Medulla oblongata (tissue), 1 donor: Measurements from ENCODE around the gene RASEF.

Source experiments
- DNase-seq: peaks from one replicate; pipeline ENCODE4 v3.0.0-alpha.2; 2015; ENCODE audit errors: extremely low spot score

Gene RASEF

DNA sequence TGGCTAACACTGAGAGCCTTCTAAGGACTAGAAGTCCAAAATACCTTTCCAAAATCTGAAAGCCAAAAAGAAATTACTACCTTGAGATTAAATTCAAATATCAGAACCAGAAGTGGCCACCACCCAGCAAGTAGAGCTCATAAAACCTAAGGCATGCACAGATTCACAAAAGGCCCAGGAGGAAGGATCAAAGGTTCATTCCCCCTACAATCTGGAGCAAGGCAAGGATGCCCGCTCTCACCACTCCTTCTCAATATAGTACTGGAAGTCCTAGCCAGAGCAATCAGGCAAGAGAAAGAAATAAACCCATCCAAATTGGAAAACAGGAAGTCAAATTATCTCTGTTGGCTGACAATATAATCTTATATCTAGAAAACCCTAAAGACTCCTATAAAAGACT, 6.0 kb downstream of the RASEF start:
- no peak for DNase-seq

DNA sequence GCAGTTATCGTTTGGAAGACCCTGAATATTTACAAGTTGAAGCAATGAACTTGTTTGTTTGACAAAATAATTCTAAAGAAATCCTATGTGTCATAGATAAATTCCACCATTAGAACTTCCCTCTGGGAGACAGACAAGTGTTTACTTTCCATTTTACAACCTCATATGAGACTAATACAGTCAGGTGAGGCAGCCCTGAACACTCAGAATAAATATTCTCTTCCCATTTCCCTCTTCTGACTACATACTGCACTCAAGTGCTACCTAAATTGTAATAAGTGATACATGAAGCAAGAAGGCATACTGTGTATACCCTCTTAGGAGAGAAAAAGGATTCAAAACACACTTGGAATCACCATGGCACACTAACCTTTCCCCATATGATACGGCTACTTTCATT, 6.8 kb downstream of the RASEF start:
- no peak for DNase-seq

DNA sequence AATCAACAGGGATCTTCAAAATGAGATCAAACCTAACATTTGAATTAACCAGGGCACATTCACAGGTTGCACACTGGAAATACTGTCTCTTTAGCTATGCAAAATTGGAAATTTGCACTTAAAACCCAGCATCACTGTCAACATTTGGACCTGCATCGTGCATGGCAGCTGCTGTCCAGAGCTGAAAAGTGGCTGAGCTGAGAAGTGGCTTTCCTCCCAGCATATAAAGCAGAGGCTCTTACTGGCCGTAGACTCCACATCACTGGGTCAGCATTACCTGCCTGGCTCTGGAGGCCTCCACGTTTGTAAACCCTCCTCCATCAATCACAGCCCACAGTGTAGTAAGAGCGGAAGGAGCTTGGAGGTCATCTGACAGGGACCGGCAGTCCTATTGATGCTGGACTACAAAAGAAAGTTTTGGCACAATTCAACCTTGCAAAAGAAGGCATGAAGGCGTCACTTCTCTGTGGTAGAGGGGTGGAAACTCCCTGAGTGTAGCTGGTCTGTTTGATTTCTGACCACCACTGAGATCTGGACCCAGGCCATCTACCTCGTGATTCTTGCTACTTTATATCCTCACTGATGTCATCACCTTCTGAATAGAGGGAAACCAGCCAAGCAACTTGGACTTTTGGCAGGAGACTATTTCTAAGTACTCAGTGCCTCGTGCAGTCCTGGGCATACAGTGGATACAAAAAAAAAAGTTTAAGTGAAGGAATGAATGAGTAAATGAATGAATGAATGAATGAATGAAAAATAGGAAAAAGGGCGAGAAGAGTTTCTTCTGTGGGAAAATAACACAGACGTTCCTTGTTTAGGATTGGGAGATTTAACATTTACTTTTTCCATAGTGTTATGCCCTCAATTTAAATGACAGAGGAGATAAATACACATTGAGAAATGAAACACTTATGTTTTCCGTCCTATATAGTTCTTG, 14.8 kb downstream of the RASEF start:
- peak; percentile 25 for DNase-seq

DNA sequence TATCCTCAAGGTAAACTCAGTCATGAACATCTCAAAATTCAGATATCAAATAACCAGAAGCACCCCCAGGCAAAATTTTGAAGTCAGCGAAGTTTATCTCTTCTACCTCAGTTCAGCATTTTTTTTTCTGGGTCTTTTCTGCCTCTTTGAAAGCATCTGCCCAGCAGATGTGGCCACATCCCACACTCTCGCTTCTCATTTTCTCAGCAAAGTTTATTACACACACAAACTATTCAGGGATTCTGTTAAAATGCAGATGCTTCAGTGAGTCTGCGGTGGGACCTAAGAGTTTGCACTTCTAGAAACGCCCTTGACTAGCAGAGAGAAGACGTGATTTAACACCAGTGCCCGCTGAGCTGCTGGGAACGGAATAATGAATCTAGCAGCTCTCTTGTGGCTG, 19.3 kb downstream of the RASEF start:
- no peak for DNase-seq

DNA sequence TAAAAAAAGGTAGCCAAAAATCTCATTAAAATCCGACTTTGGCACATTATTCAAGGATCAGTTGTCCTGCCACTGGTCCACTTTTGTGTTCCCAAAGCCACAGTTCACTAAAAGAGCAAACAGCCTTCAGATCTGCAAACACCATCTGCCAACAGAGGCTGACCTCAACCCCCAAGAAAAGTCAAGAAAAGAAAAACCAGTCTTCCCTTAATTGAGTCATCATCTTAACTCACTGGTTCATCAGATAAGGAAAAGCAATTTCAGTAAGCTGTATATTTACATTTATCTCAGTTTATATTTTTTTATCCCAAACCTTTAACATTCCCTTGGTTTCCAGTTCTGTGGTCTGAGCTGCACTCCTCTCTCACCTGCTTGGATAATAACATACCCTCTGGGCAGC, 21.2 kb downstream of the RASEF start:
- no peak for DNase-seq

DNA sequence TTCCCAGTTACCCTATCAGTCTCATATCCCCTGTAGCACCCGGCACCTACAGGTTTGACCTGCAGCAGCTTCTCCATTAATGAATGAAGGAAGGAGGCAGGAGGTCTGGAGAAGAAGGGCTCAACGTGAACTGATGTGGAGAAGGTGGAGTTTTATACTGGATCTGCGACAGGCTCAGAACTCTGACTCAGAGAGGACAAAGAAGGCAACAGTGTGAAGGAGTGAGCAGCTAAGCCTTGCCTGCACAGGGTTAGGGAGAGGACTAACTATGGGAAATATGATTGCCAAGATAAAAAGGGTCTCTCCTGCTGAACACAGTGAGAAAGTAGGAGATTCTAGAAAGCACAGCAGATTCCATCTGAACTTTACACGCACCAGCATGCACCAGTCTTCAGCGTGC, 23.6 kb downstream of the RASEF start:
- no peak for DNase-seq

DNA sequence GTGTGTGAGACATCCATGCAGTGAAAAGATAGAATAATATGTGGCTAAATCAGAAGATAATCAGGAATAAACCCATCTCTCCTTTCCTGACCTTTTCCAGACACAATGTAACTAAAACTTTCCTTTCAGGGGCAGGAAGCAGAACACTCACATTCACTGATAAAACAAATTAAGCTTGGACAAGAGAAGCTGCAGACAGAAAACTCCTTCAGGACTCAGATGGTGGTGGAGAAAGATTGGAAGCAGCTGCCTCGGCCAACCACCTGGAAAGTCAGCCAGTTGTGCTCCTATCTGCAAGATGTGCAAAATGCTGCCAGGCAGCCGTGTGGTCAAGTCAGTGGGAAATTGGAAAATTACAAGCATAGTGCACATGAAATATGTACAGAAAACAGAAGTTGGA, 26.9 kb downstream of the RASEF start:
- no peak for DNase-seq

DNA sequence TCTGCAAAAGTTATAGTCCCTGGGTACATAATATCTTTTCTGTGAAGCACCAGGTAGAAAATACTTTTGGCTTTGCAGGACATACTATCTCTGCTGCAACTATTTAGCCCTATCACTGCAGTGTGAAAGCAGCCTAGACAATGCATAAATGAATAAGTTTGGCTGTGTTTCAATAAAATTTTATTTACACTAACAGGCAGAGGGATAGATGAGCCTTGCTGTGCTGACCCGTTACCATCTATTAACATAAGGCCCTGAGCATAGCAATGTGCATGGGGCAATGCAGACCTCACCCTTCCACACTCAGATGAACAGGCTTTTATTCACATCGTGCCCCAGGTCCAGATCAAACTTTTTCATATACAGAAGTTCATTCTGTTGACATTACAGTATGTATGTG, 27.8 kb downstream of the RASEF start:
- no peak for DNase-seq

DNA sequence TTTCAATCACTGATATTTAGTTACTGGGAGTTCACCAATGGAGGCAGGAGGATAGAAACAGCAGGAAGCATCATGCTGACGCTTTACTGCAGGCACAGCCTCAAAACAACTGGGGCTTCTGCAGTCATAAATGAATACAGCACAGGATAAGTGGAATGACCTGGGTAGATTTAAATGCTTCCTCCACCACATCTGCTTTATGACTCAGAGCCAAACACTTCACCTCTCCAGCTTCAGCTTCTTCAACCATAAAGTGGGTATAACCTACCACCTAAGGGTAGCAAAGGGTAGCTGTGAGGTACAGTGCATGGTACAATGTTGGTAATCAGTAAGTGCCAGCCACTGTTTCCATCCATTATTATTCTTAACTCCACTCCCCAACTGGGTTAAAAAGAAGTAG, 28.4 kb downstream of the RASEF start:
- no peak for DNase-seq

DNA sequence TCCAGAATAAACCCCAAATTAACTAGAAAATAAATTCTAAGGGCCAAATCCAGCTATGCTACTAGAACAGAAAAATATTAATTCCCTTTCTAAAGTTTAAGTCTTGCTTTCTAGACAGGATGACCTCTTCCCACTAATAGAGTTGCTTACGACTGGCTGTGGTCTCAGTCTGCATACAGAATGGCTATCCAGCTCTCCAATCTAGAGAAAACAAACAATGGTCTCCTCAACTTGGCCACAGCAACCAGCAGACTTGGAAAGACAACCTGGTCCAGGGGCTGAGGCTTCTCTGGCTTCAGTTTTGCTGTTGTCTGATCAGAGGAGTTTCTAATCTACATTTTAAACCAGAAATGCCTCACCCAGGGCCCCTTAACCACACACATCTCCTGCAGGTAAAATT, 28.9 kb downstream of the RASEF start:
- DNase-seq, result no peak

DNA sequence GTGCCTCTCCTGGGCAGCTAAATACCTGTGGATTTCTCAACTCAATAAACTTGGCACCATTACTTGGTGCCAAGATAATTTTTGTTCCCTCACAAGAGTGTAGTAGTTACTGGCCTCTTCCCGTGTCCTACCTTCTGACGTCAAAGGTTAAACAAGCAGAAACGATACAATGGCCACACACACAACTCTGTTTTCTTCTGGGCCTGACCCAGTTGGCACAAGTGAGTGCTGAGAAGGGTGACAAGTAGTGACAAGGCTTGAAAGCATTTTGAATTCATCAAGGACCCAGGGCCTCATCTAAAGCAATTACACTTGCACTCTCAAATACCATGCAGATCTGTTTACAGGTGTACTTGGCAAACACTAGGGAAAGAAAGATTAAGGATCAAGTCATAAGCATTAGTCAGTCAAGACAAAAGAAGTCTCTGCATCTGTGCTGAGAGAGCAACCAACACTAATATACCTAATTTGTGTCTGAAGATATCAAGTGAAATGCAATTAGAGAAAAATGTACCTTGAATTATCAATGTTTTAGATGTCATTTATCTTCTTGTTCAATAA, 30.8 kb downstream of the RASEF start:
- no peak for DNase-seq

DNA sequence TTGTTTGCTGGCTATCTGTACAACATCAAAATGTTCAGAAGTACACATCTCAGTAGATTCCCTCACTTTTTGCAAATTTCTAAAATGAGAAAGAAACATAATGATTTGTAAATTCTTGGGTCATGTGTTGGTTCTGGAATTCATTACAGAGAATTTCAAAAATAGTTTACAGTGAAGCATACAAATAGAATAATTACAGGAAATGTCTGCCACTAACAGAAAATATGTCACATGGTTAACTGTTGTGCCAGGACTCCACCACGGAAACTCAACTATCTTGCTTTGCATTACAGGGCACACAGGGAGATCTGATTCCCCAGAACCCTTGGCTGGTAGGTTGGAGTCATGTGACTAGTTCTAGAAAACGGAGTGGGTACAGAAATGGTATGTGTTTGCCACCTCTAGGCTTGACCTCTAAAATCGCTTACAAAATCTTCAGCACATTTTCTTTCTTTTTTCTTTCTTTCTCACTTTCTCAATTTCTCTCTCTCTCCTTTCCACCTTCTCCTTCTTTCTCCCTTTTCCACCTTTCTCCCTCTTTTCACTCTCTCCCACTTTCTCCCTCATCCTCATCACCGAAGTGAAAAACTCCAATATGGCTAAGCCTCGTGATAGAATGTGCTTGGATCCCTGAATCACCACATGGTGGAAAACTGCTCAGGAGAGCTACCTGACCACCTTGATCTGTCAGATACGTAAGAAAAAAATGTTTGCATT, 32.4 kb downstream of the RASEF start:
- no peak for DNase-seq

DNA sequence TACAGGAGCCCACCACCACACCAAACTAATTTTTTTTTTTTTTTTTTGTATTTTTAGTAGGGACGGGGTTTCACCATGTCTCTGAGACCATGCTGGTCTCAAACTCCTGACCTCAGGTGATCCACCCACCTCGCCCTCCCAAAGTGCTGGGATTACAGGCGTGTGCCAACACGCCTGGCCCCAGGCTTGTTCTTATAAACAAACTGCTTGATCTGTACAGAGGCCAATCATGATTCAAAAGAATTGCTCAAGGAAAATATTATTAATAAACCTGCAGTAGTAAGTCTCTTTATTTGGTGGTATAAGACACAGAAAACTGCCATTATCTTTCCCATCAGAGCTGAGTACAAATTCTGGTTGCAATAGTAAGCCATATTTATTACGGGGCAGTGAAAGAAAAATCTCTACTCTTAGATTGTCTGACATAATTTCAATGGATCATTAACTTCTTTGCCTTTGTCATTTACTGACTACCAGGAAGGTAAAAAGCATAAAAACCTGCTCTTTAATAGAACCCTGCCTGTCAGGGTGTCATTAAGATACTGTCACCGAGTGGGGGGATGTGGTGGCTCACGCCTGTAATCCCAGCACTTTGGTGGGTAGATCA, 33.3 kb downstream of the RASEF start:
- no peak for DNase-seq

DNA sequence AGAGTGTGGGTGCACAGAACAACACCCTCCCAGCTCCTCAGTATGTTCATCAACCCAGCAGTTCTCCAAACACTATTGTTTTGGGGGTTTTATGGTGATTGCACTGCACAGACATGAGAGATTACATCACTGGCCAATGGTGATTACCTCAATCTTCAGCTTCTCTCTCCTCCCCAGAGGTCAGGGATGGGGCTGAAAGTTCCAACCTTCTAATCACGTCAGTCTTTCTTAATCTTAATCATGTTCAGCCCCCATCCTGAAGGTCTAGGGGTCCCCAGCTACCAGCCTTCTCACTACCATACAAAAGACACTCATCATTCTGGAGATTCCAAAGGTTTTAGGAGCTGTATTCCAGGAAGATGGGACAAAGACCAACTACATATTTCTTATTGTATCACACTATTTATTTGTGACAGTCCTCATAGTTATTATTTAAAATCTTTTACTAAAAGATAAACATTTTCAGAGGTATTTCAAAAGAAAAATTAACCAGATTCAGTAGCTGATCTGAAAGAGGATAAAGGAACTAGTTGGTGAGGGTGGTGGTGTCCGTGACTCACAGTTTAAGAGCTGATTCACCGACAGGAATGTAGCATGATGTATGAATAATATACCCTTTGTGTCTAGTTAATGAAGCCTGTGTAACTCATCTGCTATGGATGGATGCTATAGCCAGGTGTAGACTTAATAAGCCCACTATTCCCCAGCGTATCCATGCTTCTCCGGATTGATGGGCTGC, 35.6 kb downstream of the RASEF start:
- no peak for DNase-seq

DNA sequence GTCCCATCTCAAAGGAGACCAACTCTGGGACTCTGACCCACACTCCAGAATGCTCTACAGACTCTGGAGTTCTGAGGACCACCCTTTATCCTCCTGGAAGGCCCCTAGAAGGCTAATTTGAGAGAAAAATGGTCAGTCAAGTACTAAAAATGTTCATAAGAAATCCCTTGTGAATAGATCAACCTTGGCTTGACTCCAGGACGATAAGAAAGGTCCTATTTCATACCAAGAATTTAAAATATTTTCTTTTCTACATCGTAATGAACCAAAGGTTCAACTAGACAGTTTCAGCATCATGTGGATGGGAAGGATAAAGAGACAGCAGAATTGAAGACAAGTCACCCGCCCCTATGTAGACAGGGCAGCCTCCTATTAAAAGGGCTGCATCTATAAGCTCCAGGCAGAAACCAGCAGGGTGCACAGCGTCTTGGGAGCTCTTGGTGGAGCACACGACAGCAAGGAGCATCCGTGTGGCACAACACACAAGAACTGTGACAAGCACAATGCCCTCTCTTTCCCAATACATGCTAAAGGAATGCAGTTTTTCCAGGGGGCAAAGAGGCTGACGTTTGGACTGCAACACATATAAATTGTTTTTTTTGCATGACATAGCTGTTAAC, 38.3 kb downstream of the RASEF start:
- DNase-seq, result no peak

DNA sequence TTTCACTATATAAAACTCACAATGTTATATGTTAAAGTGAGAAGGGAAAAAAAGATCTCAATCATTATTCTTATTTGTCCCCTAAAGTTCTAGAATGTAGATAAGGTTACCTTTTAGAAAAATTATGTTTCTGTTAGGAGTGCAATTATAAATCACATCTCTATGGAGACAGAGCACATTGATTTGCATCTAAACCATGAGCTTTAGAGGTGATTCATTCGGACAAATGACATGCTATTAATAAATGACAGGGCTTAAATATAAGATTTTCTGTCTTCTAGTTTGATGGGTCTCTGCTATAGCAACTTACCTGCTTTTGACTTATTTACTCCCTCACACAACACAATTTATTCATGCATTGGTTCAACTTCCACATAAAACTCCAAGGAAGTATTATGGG, 39.8 kb downstream of the RASEF start:
- no peak for DNase-seq

DNA sequence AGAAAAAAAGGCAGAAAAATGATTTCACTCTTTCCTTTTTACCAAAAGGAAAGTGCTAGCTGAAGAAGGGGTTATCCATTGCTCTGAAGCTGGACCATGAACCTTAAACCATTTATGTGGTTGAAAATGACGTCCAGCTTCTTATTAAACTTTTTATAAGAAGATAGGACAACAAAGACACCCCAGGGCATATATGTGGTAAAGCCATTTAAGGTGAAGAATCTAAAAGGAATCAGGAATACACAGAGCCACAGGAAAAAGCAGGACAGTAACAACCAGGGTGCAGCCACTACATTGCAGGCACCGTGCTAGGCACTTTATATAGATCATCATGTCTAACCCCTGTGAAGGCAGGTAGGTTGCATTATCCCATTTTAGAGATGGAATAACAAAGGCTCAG, 42.1 kb downstream of the RASEF start:
- no peak for DNase-seq

DNA sequence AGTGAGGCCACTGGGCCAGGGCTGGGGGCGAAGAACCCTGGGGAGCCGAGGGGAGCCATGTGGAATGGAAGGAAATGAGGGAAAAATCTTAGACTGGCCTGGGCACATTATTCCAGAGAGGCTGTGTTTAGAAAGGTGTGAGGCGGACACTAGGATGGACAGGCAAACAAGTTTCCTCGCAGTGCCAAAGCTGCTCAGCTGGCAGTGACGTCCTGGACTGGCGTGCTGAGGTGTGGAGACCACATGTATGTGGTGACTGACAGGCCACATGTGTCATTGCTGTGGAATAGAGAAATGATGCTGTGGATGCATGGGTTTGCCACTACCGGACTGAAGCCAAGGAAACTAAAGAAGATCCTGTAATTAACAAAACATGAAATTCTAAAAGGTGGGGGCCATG, 42.6 kb downstream of the RASEF start:
- DNase-seq, result no peak

DNA sequence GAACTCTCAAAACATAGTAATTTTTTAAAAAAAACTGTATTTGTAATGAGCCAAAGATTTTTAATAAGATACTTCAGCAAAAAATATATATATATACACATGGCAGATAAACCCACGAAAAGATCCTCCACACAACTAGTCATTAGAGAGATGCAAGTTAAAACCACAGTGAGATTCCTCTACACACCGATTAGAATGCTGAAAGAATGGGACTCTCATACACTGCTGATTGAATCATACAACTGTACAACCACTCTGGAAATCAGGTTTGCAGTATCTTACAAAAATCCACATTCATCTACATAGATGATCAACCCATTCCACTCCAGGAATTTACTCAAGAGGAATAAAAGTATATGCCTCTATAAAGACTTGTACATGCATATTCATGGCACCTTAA, 43.7 kb downstream of the RASEF start:
- no peak for DNase-seq

DNA sequence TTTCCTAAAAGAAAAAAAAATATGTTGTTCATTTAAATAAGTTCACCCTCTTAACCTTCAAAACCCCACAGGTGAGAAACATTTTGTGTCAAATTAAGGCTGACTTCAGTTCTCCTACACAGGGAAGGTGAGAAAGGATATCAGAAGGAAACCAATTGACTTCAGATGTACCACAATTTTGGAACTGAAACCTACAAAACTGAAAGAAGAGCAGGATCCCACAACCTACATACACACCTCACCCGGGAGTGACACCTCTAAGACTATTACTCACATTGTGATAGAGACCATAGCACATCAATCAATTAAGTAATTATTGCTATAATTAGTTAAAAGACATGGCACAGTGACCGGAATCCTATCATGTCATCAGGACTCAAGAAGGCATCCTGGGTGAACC, 47.0 kb downstream of the RASEF start:
- DNase-seq, result no peak

DNA sequence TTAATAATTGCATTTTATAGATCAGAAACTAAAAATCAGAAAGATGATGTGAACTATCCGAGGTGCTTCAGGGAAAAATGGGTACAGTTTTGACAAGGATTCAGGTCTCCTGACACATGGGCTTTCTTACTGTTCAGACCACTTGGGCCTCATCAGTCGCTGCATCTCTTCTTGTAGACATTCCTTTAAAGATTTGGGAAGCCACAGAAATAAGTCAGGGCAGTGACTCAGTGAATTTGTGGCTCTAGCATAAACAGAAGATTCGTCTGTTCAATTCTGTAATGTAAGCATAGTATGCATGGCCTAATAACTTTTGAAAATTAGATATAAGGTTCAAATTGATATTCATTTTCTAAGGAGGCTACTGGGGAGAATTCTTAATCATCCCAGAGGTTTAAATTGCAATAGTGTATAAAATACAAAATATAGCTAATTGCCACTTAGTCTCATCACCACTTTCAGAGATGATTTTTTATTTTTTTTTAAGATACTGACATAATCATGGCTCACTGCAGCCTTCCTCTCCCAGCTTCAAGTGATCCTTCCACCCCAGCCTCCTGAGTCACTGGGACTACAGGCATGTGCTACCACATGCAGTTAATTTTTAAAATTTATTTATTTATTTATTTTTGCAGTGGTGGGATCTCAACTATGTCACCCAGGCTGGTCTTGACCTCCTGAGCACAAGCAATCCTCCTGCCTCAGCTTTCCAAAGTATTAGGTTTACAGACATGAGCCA, 48.9 kb downstream of the RASEF start:
- DNase-seq, result no peak
